GM12892 (cell line): ENCODE results near the gene APH1B.

Experiments
- POLR2A ChIP-seq: IDR thresholded peaks from 2 replicates; pipeline ENCODE4 v1.6.1; 2011; ENCODE audit warnings: low read depth, low read length, control low read depth
- POLR2AphosphoS5 ChIP-seq: IDR thresholded peaks from 2 replicates; pipeline ENCODE4 v1.6.1; 2011; ENCODE audit warnings: low read depth, low read length, control low read depth
- TAF1 ChIP-seq: IDR thresholded peaks from 2 replicates; pipeline ENCODE4 v1.6.1; 2011; ENCODE audit warnings: low read depth, mild to moderate bottlenecking, control low read depth, low read length, borderline replicate concordance

DNA sequence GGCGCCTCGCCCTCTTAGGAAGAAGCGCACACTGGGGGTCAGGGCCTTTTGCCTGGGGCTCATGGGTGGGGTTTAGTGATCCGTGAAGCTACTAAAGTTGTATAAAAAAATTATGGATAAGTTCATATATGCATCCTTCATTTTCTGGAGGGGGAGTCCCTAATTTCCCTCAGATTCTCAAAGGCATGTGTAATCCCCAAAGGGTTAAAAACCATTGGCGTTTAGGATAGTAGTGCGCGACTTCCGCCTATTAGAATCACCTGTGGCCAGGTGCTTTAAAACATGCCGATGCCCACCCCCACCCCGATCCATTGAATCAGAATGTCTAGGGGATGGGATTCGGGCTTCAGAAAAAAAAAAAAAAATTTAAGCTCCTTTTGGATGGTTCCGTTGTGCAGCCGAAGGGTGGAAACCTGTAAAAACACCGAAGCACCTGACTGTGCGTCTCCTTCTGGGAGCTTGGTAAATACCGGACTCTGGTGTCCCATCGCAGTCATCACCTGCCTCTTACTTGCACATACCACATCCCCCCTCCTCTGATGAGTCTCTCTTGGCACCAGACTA lies 570 bp downstream of the APH1B start:
- no peak for TF ChIP-seq POLR2A
- no peak for TF ChIP-seq POLR2AphosphoS5
- TF ChIP-seq TAF1 = no peak
